HEK293T (cell line): ENCODE measurements around the gene ZFR2.
"Not testable (repeated sequence)": the region's sequence is repeated elsewhere in the genome, so short reads cannot be mapped to it uniquely, and the experiment has no call there.

Source experiments
- ARNT ChIP-seq: fragments of 450-650 bp; IDR thresholded peaks from 2 replicates; pipeline ENCODE4 v1.6.1; 2017; ENCODE audit warnings: mild to moderate bottlenecking
- BHLHE40 ChIP-seq: fragments of 450-650 bp; IDR thresholded peaks from 2 replicates; pipeline ENCODE4 v1.6.1; 2016; ENCODE audit warnings: mild to moderate bottlenecking, moderate library complexity, borderline replicate concordance
- CTBP1 ChIP-seq: fragments of 450-650 bp; IDR thresholded peaks from 2 replicates; pipeline ENCODE4 v1.6.1; 2016; ENCODE audit warnings: borderline replicate concordance
- SP1 ChIP-seq: fragments of 450-650 bp; IDR thresholded peaks from 2 replicates; pipeline ENCODE4 v1.6.1; 2017
- TARDBP ChIP-seq: fragments of 450-650 bp; IDR thresholded peaks from 2 replicates; pipeline ENCODE4 v1.6.1; 2016
- ZNF384 ChIP-seq: fragments of 450-650 bp; IDR thresholded peaks from 2 replicates; pipeline ENCODE4 v1.6.1; 2016
- TF ChIP-seq, protein P1 (sequence below): fragments of 450-650 bp; IDR thresholded peaks from 2 replicates; pipeline ENCODE4 v1.6.1; 2016

DNA sequence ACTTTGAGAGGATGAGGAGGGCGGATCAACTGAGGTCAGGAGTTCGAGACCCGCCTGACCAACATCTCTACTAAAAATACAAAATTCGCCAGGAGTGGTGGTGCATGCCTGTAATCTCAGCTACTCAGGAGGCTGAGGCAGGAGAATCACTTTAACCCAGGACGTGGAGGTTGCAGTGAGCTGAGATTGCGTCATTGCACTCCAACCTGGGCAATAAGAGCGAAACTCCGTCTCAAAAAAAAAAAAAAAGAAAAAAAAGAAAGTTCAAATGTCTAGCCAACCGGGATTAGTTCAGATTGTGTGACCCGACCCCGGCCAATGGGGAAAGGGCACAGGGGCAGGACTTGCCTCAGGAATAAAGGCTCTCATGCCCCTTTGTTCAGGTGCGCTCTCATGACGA lies 5.9 kb upstream of the ZFR2 start:
- TF ChIP-seq CTBP1, BHLHE40, ZNF384, SP1, TARDBP, ARNT: not testable (repeated sequence)
- TF ChIP-seq, protein P1, sequence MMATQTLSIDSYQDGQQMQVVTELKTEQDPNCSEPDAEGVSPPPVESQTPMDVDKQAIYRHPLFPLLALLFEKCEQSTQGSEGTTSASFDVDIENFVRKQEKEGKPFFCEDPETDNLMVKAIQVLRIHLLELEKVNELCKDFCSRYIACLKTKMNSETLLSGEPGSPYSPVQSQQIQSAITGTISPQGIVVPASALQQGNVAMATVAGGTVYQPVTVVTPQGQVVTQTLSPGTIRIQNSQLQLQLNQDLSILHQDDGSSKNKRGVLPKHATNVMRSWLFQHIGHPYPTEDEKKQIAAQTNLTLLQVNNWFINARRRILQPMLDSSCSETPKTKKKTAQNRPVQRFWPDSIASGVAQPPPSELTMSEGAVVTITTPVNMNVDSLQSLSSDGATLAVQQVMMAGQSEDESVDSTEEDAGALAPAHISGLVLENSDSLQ: not testable (repeated sequence)
